ENCODE data around the gene KRT83.
"Not testable (repeated sequence)": the region's sequence is repeated elsewhere in the genome, so short reads cannot be mapped to it uniquely, and the experiment has no call there.

KRT83 gene

DNA sequence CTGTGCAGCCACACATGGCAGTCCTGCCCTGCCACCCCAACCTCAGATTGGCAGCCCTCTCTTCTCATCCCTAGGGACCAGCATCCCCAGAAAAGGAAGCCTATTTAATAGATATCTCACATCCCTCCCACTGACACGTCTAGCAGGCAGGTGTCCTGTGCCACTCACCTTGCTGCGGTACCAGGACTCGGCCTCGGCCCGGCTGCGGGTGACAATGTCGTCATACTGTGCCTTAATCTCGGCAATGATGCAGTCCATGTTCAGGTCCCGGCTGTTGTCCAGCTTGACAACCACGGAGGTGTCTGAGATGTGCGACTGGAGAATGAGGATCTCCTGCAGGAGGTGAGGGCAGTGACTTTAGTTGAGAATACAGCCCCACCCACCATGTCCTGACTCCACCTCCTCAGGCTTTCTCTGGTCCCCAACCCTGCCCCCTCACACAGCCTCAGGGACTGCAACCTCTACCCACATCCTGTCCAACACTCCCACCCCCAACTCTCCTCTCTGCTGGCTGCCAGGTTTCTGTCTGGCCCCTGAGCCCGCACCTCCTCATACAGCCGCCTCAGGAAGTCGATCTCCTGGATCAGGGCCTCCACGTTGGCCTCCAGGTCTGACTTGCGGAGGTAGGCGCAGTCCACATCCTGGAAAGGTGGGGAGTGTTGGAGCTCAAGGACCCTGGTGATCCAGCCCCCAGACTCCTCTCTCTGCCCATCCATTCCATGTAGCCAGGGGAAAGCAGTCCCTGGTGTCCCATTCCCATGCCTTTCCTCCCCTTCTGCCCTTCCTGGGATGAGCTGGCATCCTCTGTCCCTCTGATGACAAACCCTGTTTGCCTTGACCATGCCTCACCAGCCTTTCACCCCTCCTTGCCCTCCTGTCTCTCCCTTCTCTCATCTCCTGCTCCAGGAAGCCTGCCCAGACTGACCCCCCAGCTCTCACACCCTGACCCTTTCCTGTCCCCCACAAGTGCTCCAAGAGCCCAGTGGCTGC lies 33.1 kb downstream of the KRT83 start:
- DNase-seq (ENCODE audit: extremely low read depth in 1 of 2, low read depth in 1 of 2), result not testable (repeated sequence)

DNA sequence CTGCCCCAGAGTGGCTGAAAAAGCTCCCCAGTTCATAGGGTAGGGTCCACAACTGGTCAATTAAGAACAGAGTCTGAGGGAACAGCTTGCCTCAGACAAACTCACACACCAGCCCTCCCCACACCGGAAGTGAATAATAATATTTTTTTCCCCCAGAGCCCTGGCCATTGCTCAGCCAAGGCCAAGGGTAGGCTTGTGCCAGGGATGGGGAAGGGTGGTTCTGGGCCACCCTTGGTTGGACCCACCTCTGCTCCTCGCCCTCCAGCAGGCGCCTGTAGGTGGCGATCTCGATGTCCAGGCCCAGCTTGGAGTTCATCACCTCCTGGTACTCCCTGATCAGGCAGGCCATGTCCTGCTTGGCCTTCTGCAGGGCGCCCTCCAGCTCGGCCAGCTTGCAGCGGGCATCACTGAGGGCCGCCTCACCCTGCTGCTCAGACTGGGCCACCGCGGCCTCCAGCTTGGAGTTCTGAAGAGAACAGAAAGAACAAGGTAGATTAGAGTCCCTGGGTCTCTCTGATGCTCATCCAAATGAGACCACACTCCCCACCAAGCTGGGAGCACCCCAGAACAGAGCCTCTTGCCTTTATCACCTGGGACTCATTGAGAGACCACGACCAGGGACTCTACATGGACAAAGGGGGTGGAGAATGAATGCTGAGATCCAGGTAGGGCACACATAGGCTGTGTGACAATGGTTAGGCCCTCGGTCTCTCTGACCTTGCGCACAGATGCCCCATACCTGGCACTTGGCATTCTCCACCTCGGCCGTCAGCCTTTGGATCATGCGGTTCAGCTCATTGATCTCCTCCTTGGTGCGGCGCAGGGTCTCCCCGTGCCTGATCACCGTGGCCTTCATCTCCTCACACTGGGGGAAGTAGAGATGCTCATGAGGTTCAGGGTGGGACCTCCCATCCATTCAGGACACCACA lies 34.1 kb downstream of the KRT83 start:
- DNase-seq (ENCODE audit: extremely low read depth in 1 of 2, low read depth in 1 of 2), result not testable (repeated sequence)

DNA sequence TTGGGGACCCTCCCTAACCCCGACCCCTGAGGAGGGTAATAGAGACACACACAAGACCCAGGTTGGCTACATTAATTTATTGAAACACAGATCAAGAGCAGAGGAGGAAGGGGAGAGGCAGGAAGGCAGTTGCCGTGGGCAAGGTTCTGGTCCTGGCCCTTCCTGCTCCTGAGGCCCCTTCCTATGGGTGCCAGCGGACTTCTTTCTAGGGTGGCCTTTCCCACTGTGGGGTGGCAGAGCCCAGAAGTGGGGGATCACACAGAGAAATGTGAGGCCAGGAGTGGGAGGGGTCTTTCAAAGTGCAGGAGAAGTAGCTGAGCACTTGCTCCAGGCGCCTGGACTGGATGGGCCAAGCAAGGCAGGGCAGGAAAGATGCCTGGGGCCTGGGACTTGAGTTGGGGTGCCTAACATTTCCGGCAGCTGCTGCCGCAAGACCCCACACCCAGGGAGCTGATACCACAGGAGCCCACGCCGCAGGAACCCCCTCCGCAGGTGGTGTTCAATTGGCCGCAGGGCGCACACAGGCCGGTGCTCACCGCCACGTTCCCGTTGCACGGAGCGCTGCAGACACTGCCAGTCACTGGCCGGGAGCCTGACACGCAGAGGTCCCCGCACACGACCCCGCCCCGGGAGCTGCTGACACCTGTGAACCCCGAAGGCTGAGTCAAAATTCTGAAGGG lies 35.2 kb downstream of the KRT83 start:
- DNase-seq (ENCODE audit: extremely low read depth in 1 of 2, low read depth in 1 of 2), result no peak

DNA sequence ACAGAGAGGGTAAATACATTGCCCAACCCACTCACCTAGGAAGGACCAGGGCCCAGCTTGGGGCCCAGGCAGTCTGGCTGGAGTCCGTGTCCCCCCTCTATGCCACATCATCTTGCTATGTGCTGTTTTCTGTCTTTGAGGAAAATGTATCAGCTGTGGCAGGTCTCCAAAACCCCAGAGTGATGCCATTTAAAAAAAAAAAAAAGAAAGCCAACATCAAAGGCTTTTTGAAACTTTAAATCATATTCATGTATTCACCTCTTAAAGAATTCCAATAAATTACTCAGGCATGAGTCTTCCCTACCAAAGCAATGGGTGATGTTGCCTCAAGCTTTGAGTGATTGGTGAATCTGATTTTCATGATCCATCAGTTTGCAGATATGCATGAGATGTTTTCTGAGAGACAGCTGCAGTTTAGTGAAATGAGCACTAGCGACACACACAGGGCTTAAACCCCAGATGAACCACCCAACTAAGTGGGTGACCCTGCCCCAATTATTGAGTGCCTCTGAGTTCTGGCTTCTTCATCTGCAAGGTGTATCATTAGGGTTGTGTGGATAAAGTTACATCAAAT lies 35.9 kb downstream of the KRT83 start:
- no peak for DNase-seq (ENCODE audit: extremely low read depth in 1 of 2, low read depth in 1 of 2)

DNA sequence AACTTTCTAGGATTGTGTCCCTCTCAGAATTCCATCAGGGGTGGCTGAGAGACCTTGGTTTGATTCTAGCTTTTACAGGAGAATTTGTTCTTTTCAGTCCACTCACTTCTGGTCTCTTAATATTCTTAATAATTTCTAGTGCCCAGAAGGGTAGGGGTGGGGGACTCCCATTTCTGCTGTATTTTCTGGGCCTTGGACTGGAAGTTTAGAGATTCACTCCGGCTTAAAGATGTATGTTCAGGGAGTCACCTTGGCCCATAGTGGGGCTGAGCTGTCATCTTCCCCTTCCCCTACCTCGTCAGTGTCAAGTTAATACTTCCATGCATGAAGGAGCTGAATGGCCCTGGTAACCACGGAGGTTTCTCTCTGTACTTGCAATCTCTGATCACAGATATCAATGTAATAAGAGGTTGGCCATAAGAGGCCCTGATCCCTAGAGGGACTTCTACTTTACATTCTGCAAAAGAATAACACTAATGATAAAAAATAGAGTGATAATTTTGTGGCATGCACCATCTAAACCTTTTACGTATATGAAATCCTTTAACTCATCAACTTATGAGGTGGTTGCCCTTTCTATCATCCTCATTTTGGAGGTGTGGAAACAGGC lies 36.5 kb downstream of the KRT83 start:
- no peak for DNase-seq (ENCODE audit: extremely low read depth in 1 of 2, low read depth in 1 of 2)

DNA sequence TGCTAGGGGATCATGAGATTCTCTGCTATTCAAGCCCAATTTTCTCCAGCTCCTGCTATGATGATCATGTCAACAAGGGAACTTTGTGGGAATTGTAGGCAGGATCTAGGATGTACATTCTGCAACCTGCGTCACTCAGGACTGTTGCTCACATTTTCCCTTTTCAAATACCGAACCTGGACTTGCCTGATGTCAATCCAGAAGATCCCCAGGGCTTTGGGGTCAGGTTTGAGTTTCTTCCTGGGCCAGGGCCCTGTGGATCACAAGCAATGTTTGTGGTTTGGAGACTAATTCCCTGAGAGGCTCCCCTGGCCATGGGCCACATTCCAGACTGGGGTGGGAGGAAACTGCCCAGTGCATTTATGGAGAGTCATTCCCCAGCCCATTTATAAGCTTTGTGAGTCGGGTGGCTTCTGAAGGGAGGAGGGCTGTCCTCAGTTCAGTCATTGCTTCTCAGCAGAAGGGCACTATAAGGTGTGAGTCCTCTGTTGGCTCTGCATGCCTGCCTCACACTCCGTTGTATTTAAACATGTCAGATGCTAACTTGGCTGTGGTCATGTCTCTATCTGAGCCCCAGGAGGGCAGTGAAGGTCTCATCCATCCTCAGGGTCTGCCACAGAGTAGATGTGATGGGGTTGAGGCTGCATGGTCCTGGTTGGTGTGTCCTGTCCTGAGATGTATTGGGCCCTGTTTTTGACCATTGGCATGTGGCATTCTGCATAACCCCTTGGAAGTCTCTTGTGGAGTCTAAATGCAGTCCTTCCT lies 40.2 kb downstream of the KRT83 start:
- no peak for DNase-seq (ENCODE audit: extremely low read depth in 1 of 2, low read depth in 1 of 2)

DNA sequence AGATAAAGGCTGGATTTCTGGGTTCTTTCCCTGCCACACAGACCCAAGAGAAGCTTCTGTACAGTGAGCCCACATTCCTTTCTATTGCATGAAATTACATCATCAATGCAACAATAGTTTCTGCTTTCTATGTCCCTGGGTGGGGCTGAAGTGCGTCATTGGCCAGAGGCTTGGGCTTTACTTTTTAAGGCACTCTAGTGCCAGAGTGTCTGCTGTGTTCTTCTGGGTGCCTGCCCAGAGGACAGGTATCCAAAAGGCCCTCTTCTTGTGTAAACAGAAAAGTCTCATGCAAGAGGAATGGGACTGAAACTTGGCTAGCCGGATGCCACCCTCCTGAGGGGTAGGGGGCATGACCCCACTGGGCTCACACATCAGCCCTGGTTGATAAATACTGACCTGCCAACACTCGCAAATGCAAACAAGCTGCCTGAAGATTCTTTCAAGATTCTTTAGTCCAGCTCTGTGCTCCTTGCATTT lies 40.8 kb downstream of the KRT83 start:
- DNase-seq (ENCODE audit: extremely low read depth in 1 of 2, low read depth in 1 of 2), result no peak

DNA sequence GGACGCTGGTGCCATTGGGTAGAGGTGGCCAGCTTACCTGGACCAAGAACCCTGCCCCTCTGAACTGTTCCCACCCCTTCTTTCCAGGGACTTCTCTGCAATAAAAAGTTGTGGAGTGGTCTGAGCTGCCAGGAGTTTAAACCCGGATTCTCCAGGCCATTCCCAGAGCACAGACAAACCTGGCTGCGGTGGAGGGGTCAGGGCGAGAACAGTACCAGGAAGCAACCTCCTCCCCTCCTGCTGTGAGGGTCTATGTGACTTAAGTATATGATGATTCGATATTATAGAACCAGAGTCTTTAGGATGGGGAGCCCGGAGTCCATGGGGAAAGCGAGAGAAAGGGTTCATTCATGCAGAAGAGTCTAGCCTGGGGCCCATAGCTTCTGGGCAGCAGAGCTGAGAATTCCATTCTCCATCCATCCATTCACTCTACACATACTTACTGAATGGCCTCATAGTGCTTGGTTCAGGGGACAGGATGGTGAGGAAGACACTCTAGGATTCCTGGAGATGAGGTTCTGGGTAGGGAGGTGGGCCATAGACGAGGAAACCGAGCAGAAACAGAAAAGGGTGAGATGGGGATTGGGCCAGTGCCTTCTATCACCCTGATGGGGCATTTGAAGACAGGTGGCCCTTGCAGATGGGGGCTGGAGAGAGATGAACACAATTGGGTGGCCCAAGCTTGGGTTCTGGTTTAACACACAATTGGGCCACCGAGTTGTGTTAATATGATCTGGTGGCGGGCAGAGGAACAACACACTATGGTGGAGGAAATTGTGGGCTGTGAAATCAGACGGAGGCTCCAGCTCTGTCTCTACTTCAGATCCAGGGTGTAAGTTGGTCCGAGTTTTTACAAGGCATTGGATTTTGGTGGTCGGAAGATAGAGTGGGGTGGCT lies 41.5 kb downstream of the KRT83 start:
- no peak for DNase-seq (ENCODE audit: extremely low read depth in 1 of 2, low read depth in 1 of 2)

DNA sequence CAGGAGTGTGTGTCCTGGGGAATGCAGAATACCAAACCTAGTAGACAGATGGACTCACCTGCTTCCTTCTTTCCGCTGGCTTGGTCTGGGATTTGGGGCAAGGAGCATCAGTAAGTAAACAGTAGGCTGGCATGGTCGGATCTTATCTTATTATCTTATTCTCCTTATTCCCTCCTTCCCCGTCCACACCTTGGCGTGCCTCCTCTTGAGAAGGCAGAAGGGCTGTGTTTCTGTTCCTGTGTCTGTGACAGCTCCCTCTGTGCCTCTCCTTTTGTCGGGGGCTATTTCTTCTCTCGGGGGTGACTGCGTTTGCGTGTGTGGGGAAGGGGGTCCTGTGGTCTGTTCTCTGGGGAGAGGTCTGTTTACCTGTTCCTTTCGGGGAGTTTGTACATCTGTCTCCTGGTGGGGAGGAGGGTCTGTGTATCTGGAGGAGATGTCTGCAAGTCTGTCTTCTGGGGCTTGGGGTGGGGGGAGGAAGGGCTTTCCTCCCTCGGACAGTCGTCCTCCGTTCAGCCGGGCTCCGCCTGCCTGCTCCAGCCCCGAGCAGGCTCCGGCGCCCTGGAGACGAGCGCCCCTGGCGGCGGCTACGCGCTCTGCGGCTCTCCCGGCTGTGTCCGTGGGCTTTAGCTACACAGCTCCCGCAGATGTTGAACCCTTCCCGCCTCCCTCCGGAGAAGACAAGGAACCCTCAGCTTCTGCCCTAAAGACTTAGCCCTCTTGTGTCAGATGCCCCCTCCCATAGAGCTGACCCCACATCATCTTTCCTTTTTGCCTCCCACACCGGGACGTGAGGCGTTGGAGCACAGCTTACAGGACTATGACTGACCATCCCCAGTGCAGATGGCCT lies 42.4 kb downstream of the KRT83 start:
- peak; percentile 22 to 52 for DNase-seq (ENCODE audit: extremely low read depth in 1 of 2, low read depth in 1 of 2)

DNA sequence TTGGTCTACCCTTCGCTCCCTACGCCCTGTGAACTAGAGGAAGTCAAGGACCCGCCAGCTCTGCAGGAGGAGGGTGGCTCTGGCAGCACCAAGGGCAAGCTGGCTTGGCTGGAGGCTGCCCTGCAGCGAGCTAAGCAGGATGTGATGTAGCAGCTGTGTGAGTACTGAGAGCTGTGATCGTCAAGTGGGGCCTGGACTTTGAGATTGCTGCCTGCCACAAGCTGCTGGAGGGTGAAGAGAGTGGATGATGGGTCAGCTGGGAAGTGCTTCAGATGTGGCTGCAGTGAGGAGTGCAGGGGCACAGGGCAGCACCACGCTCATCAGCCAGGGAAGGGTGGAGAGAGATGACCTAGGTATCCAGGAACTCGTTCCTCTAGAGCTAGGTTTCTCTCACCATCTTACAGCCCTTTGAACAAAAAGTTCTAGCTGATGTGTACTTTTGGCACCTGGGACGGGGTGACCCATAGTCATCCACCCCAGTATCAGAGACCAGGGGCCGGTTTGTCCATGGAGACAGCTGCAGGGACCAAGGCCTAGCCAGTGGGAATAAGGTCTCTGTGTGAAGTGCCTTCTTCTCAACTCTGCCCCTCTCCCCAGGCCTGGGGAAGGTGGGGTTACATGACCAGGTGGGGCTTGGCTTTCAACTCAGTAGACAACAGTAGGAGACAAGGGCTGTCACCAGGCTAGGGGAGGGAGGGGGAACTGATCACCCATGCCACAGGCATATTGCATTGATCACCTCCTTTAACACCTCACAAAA lies 43.5 kb downstream of the KRT83 start:
- no peak for DNase-seq (ENCODE audit: extremely low read depth in 1 of 2, low read depth in 1 of 2)

DNA sequence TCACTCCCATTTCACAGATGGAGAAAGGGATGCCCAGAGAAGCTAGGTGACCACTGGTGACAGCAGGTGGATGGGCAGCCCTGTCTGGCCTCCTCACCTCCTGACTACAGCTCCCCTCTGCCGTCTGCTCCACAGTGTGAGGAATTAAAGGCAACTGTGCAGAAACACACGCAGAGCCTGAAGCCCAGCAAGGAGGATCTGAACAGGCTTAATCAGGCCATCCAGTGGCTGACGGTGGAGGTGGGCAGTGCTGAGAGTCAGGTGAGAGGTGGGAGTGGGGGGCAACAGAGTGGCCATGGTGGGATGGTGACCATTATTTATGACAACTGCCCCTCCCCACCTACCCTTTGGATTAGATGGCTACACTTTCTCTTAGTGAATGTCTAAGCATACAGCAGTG lies 45.5 kb downstream of the KRT83 start:
- DNase-seq (ENCODE audit: extremely low read depth in 1 of 2, low read depth in 1 of 2), result no peak

DNA sequence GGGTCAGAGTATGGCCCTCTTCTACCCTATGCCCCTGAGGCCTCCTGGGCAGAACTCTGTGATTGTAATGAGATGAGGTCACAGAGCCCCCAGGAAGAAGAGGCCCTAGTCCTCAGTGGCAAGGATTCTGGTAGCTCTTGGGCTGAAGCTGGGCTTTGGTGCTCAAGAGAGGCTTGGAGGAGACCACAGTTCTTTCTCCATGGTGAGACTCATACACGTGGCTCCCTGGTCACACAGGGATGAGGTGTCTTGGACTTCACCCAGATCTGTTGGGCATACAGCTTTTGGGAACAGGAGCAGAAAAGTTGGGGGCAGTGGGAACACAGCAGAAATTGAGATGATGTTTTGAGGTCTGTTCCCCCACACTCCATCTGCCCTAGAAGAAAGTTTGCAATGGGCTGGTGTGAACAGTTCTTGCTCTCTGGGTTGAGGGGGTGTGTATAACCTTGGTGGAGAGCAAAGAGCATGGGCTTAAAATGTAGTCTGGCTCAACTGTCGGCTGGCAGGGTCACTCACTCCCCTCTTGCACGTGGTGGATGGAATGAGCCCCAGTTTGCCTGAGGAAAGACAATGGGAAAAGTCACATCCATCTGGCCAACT lies 46.6 kb downstream of the KRT83 start, which contains the start of gene KRT86:
Gene KRT86 (plus strand): TSS at position 125 of the 600 bp plus-strand sequence. CDS start 27,272 bp downstream, outside the sequence.
- no peak for DNase-seq (ENCODE audit: extremely low read depth in 1 of 2, low read depth in 1 of 2)

DNA sequence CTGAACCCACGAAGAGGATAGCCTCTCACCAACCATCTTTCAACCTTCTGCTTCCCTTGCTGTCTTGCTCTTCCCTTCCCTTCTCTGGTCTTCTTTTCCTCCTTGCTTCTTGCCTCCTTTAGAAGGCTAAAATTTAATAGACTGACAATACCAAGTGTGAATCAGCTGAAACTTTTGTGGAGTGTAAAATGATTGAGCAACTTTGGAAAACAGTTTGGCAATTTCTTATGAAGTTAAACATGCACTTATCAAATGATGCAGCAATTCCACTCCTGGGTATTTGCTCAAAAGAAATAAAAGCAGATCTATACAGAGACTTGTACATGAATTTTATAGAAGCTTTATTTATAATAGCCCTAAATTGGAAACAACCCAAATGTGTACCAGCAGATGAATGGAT lies 50.0 kb downstream of the KRT83 start:
- DNase-seq (ENCODE audit: extremely low read depth in 1 of 2, low read depth in 1 of 2), result no peak

DNA sequence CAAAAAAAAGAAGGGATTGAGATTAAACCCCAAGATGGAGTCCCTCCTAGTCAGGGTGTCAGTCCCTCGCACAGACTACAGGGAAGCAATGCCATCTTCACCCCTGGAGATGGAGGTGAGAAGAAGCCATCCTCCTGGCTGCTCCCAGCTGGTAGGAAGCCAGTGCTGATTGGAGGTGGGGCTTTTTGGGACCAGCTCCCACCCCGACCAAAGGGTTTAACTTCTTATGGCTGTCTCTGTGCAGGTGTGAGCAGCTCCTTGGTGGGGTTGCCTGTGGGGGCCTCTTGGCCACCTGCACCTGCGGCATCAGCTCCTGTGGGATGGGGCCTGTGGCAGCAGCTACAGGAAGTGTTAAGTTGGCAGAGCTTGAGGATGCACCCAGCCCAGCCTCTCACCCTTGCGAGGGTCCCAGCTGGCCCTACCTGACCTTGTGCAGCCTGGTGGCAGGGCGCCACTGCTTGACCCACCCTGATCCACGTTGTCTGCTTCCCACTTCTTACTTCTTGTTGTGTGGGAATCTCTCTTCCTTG lies 50.6 kb downstream of the KRT83 start:
- DNase-seq (ENCODE audit: extremely low read depth in 1 of 2, low read depth in 1 of 2), result no peak

DNA sequence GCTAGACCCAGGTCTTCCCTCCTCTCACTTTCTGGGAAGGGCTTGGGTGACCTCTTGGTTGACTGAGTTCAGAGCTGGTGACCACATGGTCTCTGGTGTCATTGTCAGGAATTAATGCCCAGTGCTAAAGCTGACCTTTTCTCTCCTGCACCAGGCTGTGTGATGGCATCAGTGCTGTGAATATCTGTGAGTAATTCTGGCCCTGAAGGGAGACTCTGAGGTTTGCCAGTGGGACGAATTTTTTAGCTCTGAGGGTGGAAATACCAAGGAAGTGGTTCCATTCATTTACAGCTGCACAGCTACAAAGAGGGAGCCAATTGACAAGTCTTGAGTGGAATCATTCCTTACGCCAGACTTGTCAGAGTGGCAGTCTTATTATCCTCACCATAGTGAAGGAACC lies 53.0 kb downstream of the KRT83 start:
- no peak for DNase-seq (ENCODE audit: extremely low read depth in 1 of 2, low read depth in 1 of 2)

DNA sequence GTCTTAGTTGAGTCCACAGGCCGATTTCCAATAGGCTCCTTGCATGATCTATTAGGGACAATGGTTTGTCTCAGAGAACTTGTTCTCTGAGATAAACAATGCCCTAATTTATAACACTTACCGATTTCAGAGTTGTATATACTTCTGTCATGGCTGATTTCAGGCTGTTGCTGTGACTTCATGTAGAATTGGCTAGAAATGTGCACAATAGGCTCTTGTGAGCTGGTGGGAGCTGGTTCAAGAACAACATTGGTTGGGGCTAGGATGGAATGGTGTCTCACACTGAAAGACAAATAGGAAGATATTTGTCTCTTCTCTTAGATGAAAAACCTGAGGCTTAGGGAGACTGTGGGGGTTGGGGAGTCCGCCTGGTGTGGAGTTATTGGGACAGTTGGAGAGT lies 53.5 kb downstream of the KRT83 start:
- no peak for DNase-seq (ENCODE audit: extremely low read depth in 1 of 2, low read depth in 1 of 2)
